ENCODE measurements around the gene OPN1MW3. TPM values are rescaled to one million over a fixed set of nuclear protein-coding genes. Genes with fewer than 3 reads are reported as not detected.

Gene OPN1MW3
- total RNA-seq, 1 experiment from 2014 or later: not detected

Other genes with a start within 250 kb of the OPN1MW3 start
- 200 and 232 TPM in 2 replicates for gene IRAK1, start 237.7 kb upstream of the OPN1MW3 start, total RNA-seq (2014; rRNA removed; shearing (Covaris generic))
- 27.2 and 32.0 TPM in 2 replicates for gene MECP2, start 159.9 kb upstream of the OPN1MW3 start, total RNA-seq (2014; rRNA removed; shearing (Covaris generic))
- not detected in 2 replicates for gene OPN1LW, start 113.3 kb upstream of the OPN1MW3 start, total RNA-seq (2014; rRNA removed; shearing (Covaris generic))
- not detected in 2 replicates for gene OPN1MW, start 75.0 kb upstream of the OPN1MW3 start, total RNA-seq (2014; rRNA removed; shearing (Covaris generic))
- not detected in 2 replicates for gene OPN1MW2, start 37.8 kb upstream of the OPN1MW3 start, total RNA-seq (2014; rRNA removed; shearing (Covaris generic))
- not detected in 2 replicates for gene TEX28, start 37.5 kb downstream of the OPN1MW3 start, total RNA-seq (2014; rRNA removed; shearing (Covaris generic))
- gene TKTL1, start 38.2 kb downstream of the OPN1MW3 start, total RNA-seq (2014; rRNA removed; shearing (Covaris generic)): not detected in 2 replicates
- gene FLNA, start 117.1 kb downstream of the OPN1MW3 start, total RNA-seq (2014; rRNA removed; shearing (Covaris generic)): 1,291 and 1,336 TPM in 2 replicates
- 33.2 and 41.5 TPM in 2 replicates for gene EMD, start 121.7 kb downstream of the OPN1MW3 start, total RNA-seq (2014; rRNA removed; shearing (Covaris generic))
- gene RPL10, start 140.8 kb downstream of the OPN1MW3 start, total RNA-seq (2014; rRNA removed; shearing (Covaris generic)): 3,228 and 3,649 TPM in 2 replicates
- 52.7 and 59.7 TPM in 2 replicates for gene DNASE1L1, start 151.7 kb downstream of the OPN1MW3 start, total RNA-seq (2014; rRNA removed; shearing (Covaris generic))
- 16.6 and 24.8 TPM in 2 replicates for gene TAFAZZIN, start 154.0 kb downstream of the OPN1MW3 start, total RNA-seq (2014; rRNA removed; shearing (Covaris generic))
- gene ATP6AP1, start 171.1 kb downstream of the OPN1MW3 start, total RNA-seq (2014; rRNA removed; shearing (Covaris generic)): 30.5 and 44.4 TPM in 2 replicates
- 64.4 and 92.9 TPM in 2 replicates for gene GDI1, start 179.6 kb downstream of the OPN1MW3 start, total RNA-seq (2014; rRNA removed; shearing (Covaris generic))
- 36.6 and 37.4 TPM in 2 replicates for gene FAM50A, start 186.6 kb downstream of the OPN1MW3 start, total RNA-seq (2014; rRNA removed; shearing (Covaris generic))
- 3.4 and 4.0 TPM in 2 replicates for gene PLXNA3, start 200.7 kb downstream of the OPN1MW3 start, total RNA-seq (2014; rRNA removed; shearing (Covaris generic))
- gene LAGE3, start 221.7 kb downstream of the OPN1MW3 start, total RNA-seq (2014; rRNA removed; shearing (Covaris generic)): 37.4 and 40.2 TPM in 2 replicates
- gene UBL4A, start 229.0 kb downstream of the OPN1MW3 start, total RNA-seq (2014; rRNA removed; shearing (Covaris generic)): 54.5 and 61.7 TPM in 2 replicates
- gene SLC10A3, start 233.0 kb downstream of the OPN1MW3 start, total RNA-seq (2014; rRNA removed; shearing (Covaris generic)): 26.9 and 28.0 TPM in 2 replicates

Measured in HT1080 (cell line).